ENCODE measurements around the gene GPR139. TPM values are rescaled to one million over a fixed set of nuclear protein-coding genes. Genes with fewer than 3 reads are reported as not detected.

Gene GPR139
- total and polyA plus RNA-seq, 2 donors from 2014 or later, result not detected

GRCh38 chr16:20049831-20050230 is 23.9 kb downstream of the GPR139 start:
- intact Hi-C loops (cut with DNase I), result no loop called here
- Histone ChIP-seq H3K9me3 (ENCODE audit: control insufficient read depth in 2 of 3, insufficient read depth in 1 of 3, low read length in 3 of 3) (no peaks in the 10 kb centered on the region), H3K27ac (ENCODE audit: low read depth in 2 of 2, low read length in 2 of 2) (no peak overlapping the region), H3K36me3 (ENCODE audit: control insufficient read depth in 2 of 3, insufficient read depth in 3 of 3, low read length in 3 of 3) (no peaks in the 10 kb centered on the region), H3K27me3 (ENCODE audit: control insufficient read depth, insufficient read depth, low read length) (no peaks in the 10 kb centered on the region), H3K4me3 (ENCODE audit: low read length in 3 of 3) (no peak overlapping the region), H3K4me1 (ENCODE audit: control insufficient read depth in 2 of 3, insufficient read depth in 2 of 3, low read depth in 1 of 3, low read length in 3 of 3) (no peaks in the 10 kb centered on the region), H3K9ac (ENCODE audit: low read length in 3 of 3) (no peak overlapping the region)
- FAIRE-seq, result no peak
- no peak for DNase-seq
- TF ChIP-seq, protein P1, sequence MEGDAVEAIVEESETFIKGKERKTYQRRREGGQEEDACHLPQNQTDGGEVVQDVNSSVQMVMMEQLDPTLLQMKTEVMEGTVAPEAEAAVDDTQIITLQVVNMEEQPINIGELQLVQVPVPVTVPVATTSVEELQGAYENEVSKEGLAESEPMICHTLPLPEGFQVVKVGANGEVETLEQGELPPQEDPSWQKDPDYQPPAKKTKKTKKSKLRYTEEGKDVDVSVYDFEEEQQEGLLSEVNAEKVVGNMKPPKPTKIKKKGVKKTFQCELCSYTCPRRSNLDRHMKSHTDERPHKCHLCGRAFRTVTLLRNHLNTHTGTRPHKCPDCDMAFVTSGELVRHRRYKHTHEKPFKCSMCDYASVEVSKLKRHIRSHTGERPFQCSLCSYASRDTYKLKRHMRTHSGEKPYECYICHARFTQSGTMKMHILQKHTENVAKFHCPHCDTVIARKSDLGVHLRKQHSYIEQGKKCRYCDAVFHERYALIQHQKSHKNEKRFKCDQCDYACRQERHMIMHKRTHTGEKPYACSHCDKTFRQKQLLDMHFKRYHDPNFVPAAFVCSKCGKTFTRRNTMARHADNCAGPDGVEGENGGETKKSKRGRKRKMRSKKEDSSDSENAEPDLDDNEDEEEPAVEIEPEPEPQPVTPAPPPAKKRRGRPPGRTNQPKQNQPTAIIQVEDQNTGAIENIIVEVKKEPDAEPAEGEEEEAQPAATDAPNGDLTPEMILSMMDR (IDR thresholded peaks at IDR 0.05; ENCODE audit: borderline replicate concordance, extremely low read depth, insufficient read depth), result no peak

DNA sequence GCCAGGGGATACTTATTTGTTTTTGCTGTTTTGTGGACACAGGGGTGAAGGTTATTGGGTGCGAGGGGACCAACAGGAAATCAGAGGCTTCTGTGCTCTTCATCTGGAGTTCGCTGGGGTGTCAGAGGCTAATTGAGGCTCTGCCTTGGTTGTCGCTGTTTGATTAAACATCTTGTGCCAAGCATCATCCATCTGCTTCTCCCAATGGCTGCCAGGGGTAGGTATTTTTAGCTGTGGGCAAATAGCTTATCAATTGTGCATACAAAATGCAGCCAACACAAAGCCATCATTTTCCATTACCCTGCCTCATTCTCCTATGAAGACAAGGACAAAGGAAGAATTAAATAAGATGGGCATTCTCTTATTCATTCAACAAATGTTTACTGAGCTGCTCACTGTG is 27.8 kb downstream of the GPR139 start:
- H3K4me1 ChIP-seq (ENCODE audit: control insufficient read depth in 2 of 3, insufficient read depth in 2 of 3, low read depth in 1 of 3, low read length in 3 of 3), result no peaks in the 10 kb centered on the region
- intact Hi-C loops (cut with DNase I), result no loop called here
- no peaks in the 10 kb centered on the region for H3K36me3 ChIP-seq (ENCODE audit: control insufficient read depth in 2 of 3, insufficient read depth in 3 of 3, low read length in 3 of 3)
- TF ChIP-seq, protein P1 (IDR thresholded peaks at IDR 0.05; ENCODE audit: borderline replicate concordance, extremely low read depth, insufficient read depth), result no peak
- no peak overlapping the region for H3K4me3 ChIP-seq (ENCODE audit: low read length in 3 of 3)
- FAIRE-seq (no peak), DNase-seq (no peak)
- H3K9me3 ChIP-seq (ENCODE audit: control insufficient read depth in 2 of 3, insufficient read depth in 1 of 3, low read length in 3 of 3), result no peaks in the 10 kb centered on the region
- H3K27me3 ChIP-seq (ENCODE audit: control insufficient read depth, insufficient read depth, low read length), result no peaks in the 10 kb centered on the region
- no peak overlapping the region for H3K9ac ChIP-seq (ENCODE audit: low read length in 3 of 3)
- no peak overlapping the region for H3K27ac ChIP-seq (ENCODE audit: low read depth in 2 of 2, low read length in 2 of 2)

DNA sequence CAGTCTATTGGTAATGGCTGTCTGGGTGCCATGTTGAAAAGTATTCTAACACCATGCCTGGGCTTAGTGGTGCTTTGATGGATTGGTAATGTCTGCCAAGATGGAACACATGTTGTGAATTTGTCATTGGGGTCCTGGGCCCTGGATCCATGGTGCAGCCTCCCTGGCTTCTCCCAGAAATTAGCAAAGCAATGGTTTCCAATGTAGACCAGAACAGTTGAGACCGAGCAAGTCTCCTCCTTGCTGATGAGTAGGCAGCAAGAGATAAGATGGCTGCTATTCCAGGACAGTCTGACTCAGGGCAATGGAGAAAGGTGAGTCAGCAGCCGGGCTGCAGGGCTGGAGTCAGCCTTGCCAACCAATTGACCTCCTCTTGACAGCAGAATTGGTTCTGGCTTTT is 30.8 kb downstream of the GPR139 start:
- H3K9me3 ChIP-seq (ENCODE audit: control insufficient read depth in 2 of 3, insufficient read depth in 1 of 3, low read length in 3 of 3), result no peaks in the 10 kb centered on the region
- FAIRE-seq, result no peak
- H3K27ac ChIP-seq (ENCODE audit: low read depth in 2 of 2, low read length in 2 of 2), result no peak overlapping the region
- H3K4me1 ChIP-seq (ENCODE audit: control insufficient read depth in 2 of 3, insufficient read depth in 2 of 3, low read depth in 1 of 3, low read length in 3 of 3), result no peaks in the 10 kb centered on the region
- H3K27me3 ChIP-seq (ENCODE audit: control insufficient read depth, insufficient read depth, low read length), result no peaks in the 10 kb centered on the region
- DNase-seq, result no peak
- intact Hi-C loops (cut with DNase I), result no loop called here
- H3K36me3 ChIP-seq (ENCODE audit: control insufficient read depth in 2 of 3, insufficient read depth in 3 of 3, low read length in 3 of 3), result no peaks in the 10 kb centered on the region
- TF ChIP-seq, protein P1 (IDR thresholded peaks at IDR 0.05; ENCODE audit: borderline replicate concordance, extremely low read depth, insufficient read depth), result no peak
- H3K9ac ChIP-seq (ENCODE audit: low read length in 3 of 3), result no peak overlapping the region
- no peak overlapping the region for H3K4me3 ChIP-seq (ENCODE audit: low read length in 3 of 3)

DNA sequence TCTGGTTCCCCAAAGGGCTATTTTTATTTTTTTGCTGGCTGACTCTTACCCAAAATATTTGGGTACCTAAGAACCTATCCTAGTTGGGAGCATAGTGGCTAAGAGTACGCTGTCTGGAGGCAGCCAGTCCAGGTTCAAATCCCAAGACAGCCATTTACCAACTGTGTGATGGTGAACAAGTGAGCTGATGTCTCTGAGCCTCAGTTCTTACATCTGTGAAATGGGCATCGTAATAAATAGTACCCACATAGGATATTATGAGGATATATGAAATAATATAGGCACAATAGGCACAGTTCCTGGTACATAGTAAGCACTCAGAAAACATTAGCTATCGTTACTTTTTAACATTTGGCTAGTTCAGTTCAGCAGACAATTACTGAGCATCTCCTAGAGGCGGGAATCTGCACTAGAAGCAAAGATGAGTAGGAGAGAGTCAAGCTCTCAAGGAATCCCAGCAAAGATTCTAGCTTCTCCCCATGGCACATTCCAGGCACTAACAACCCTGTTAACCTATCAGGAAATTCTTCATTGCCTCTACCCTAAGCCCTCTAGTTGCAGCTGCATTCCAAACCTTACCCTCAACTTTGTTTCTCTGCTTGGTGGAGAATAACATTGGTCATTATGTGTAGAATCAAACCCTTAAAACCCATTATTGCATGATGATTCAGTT is 31.6 kb downstream of the GPR139 start:
- intact Hi-C loops (cut with DNase I), result no loop called here
- H3K27ac ChIP-seq (ENCODE audit: low read depth in 2 of 2, low read length in 2 of 2), result no peak overlapping the region
- H3K4me1 ChIP-seq (ENCODE audit: control insufficient read depth in 2 of 3, insufficient read depth in 2 of 3, low read depth in 1 of 3, low read length in 3 of 3), result no peaks in the 10 kb centered on the region
- H3K27me3 ChIP-seq (ENCODE audit: control insufficient read depth, insufficient read depth, low read length), result no peaks in the 10 kb centered on the region
- H3K36me3 ChIP-seq (ENCODE audit: control insufficient read depth in 2 of 3, insufficient read depth in 3 of 3, low read length in 3 of 3), result no peaks in the 10 kb centered on the region
- H3K9ac ChIP-seq (ENCODE audit: low read length in 3 of 3), result no peak overlapping the region
- H3K9me3 ChIP-seq (ENCODE audit: control insufficient read depth in 2 of 3, insufficient read depth in 1 of 3, low read length in 3 of 3), result no peaks in the 10 kb centered on the region
- H3K4me3 ChIP-seq (ENCODE audit: low read length in 3 of 3), result no peak overlapping the region
- TF ChIP-seq, protein P1 (IDR thresholded peaks at IDR 0.05; ENCODE audit: borderline replicate concordance, extremely low read depth, insufficient read depth), result no peak
- no peak for FAIRE-seq
- no peak for DNase-seq
